Endothelial cell of umbilical vein (primary cell): Measurements from ENCODE around the gene RBX1.

Source experiments
- CTCF ChIP-seq, 2 donors: IDR thresholded peaks; 1 replicate in 1 of 2; 2 replicates in 1 of 2; pipeline ENCODE4 v1.5.1; 2011; ENCODE audit warnings: low read length in 2 of 2, mild to moderate bottlenecking in 2 of 2, moderate library complexity in 2 of 2, control low read depth in 1 of 2, inconsistent platforms in 1 of 2, low read depth in 1 of 2; ENCODE audit not compliant: insufficient read depth in 1 of 2; ENCODE audit errors: extremely low read depth in 1 of 2
- EZH2 ChIP-seq: IDR thresholded peaks from 2 replicates; pipeline ENCODE4 v1.6.1; 2012; ENCODE audit warnings: borderline replicate concordance, low read depth, mild to moderate bottlenecking, moderate library complexity, low read length, inconsistent platforms; ENCODE audit not compliant: severe bottlenecking
- FOS ChIP-seq: IDR thresholded peaks from 2 replicates; pipeline ENCODE4 v1.6.1; 2011; ENCODE audit warnings: mild to moderate bottlenecking, low read length, moderate library complexity, borderline replicate concordance; ENCODE audit not compliant: insufficient read depth
- GATA2 ChIP-seq: IDR thresholded peaks from 2 replicates; pipeline ENCODE4 v1.7.0; 2011; ENCODE audit warnings: low read depth, mild to moderate bottlenecking, moderate library complexity, mixed read lengths, low read length; ENCODE audit not compliant: insufficient read length, insufficient read depth
- JUN ChIP-seq: IDR thresholded peaks from 2 replicates; pipeline ENCODE4 v1.6.1; 2011; ENCODE audit warnings: borderline replicate concordance, low read depth; ENCODE audit not compliant: insufficient read length, insufficient read depth
- MYC ChIP-seq: IDR thresholded peaks from one replicate; pipeline ENCODE4 v1.6.1; 2011; ENCODE audit warnings: mild to moderate bottlenecking, low read depth, low read length
- POLR2A ChIP-seq: IDR thresholded peaks from 2 replicates; pipeline ENCODE4 v1.6.1; 2012; ENCODE audit warnings: low read depth, mild to moderate bottlenecking, control low read depth, low read length
- POLR2AphosphoS5 ChIP-seq: IDR thresholded peaks from 2 replicates; pipeline ENCODE4 v1.6.1; 2012; ENCODE audit warnings: low read depth, mild to moderate bottlenecking, control low read depth, low read length, moderate library complexity; ENCODE audit not compliant: insufficient read depth
- TF ChIP-seq, protein P1 (sequence below): IDR thresholded peaks from 2 replicates; pipeline ENCODE4 v1.6.1; 2011; ENCODE audit not compliant: insufficient read depth, insufficient read length

DNA sequence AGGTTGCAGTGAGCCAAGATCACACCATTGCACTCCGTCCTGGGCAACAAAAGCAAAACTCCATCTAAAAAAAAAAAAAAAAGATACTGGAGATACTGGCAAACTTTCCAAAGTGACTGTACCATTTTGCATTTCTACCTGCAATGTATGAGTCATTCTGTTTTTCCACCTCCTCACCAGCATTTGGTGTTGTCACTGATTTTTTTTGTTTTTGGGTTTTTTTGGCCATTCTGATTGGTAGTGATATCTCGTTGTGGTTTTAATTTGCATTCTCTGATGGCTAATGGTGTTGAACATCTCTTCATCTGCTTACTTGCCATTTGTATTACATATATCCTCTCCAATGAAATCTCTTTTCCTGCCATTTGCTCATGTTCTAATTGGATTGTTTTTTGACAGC is 12.0 kb upstream of the RBX1 start:
- TF ChIP-seq CTCF (IDR thresholded peaks at IDR 0.05; ENCODE audit: extremely low read depth in 1 of 2, insufficient read depth in 1 of 2, low read depth in 1 of 2, low read length in 2 of 2) (no peak), POLR2A (no peak), EZH2 (no peak), FOS (no peak), JUN (peak; percentile 10), POLR2AphosphoS5 (no peak), MYC (no peak), GATA2 (no peak)
- TF ChIP-seq, protein P1, sequence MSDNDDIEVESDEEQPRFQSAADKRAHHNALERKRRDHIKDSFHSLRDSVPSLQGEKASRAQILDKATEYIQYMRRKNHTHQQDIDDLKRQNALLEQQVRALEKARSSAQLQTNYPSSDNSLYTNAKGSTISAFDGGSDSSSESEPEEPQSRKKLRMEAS, result no peak
